Mesenchymal stem cell (in vitro differentiated cells and primary cell): Measurements from ENCODE around the gene RND3.

ENCODE experiments used
- DNase-seq: peaks from one replicate; pipeline ENCODE4 v3.0.0-alpha.2; 2013
- H2AFZ ChIP-seq: one replicate; pipeline ENCODE4 v1.6.1; 2013; ENCODE audit warnings: low read depth, mild to moderate bottlenecking, control low read depth, inconsistent platforms, low read length, moderate library complexity
- H2AK5ac ChIP-seq: 2 replicates; pipeline ENCODE4 v1.6.1; 2013; ENCODE audit warnings: low read length, moderate library complexity, mild to moderate bottlenecking, inconsistent platforms; ENCODE audit not compliant: severe bottlenecking
- H2BK120ac ChIP-seq: one replicate; pipeline ENCODE4 v1.6.1; 2013; ENCODE audit warnings: low read depth, mild to moderate bottlenecking, inconsistent platforms, low read length, moderate library complexity
- H2BK12ac ChIP-seq, 2 experiments: one replicate each; pipeline ENCODE4 v1.6.1; 2013; ENCODE audit warnings: inconsistent platforms in 2 of 2, low read length in 2 of 2, mild to moderate bottlenecking in 2 of 2, moderate library complexity in 2 of 2, control low read depth in 1 of 2
- H2BK15ac ChIP-seq: one replicate; pipeline ENCODE4 v1.6.1; 2013; ENCODE audit warnings: mild to moderate bottlenecking, low read depth, inconsistent platforms; ENCODE audit not compliant: poor library complexity, severe bottlenecking
- H2BK5ac ChIP-seq: 2 replicates; pipeline ENCODE4 v1.6.1; 2013; ENCODE audit warnings: low read depth, mild to moderate bottlenecking, low read length, control low read depth, inconsistent platforms; ENCODE audit not compliant: poor library complexity, severe bottlenecking
- H3K14ac ChIP-seq, 2 experiments: one replicate each; pipeline ENCODE4 v1.6.1; 2013; ENCODE audit warnings: inconsistent platforms in 2 of 2, low read length in 2 of 2, control low read depth in 1 of 2, mild to moderate bottlenecking in 1 of 2, moderate library complexity in 1 of 2
- H3K18ac ChIP-seq, 2 experiments: one replicate each; pipeline ENCODE4 v1.6.1; 2013; ENCODE audit warnings: inconsistent platforms in 2 of 2, low read length in 2 of 2, control low read depth in 1 of 2, low read depth in 1 of 2, mild to moderate bottlenecking in 1 of 2
- H3K23ac ChIP-seq, 2 experiments: one replicate each; pipeline ENCODE4 v1.6.1; 2013; ENCODE audit warnings: inconsistent platforms in 2 of 2, low read length in 2 of 2, mild to moderate bottlenecking in 2 of 2, moderate library complexity in 2 of 2, control low read depth in 1 of 2
- H3K27ac ChIP-seq: 2 replicates; pipeline ENCODE4 v1.5.1; 2013; ENCODE audit warnings: mild to moderate bottlenecking, moderate library complexity, low read length, control low read depth, inconsistent platforms; ENCODE audit not compliant: poor library complexity, severe bottlenecking
- H3K27me3 ChIP-seq, 2 experiments: 2 replicates each; pipeline versions ENCODE4 v1.6.1 to v1.7.0; 2013; ENCODE audit warnings: low read length in 2 of 2, mild to moderate bottlenecking in 2 of 2, moderate library complexity in 2 of 2, control low read depth in 1 of 2, inconsistent platforms in 1 of 2; ENCODE audit not compliant: control insufficient read depth in 1 of 2, insufficient read depth in 1 of 2
- H3K36me3 ChIP-seq, 2 experiments: 2 replicates each; pipeline versions ENCODE4 v1.6.1 to v1.7.0; 2013; ENCODE audit warnings: low read length in 2 of 2, control low read depth in 1 of 2, inconsistent platforms in 1 of 2, low read depth in 1 of 2, mild to moderate bottlenecking in 1 of 2; ENCODE audit not compliant: insufficient read depth in 2 of 2, control insufficient read depth in 1 of 2
- H3K4ac ChIP-seq, 2 experiments: one replicate each; pipeline ENCODE4 v1.6.1; 2013; ENCODE audit warnings: inconsistent platforms in 2 of 2, low read length in 2 of 2, mild to moderate bottlenecking in 2 of 2, moderate library complexity in 2 of 2, control low read depth in 1 of 2, low read depth in 1 of 2
- H3K4me1 ChIP-seq: 2 replicates; pipeline ENCODE4 v1.6.1; 2013; ENCODE audit warnings: low read depth, low read length, control low read depth; ENCODE audit not compliant: control insufficient read depth, insufficient read depth
- H3K4me2 ChIP-seq: 2 replicates; pipeline ENCODE4 v1.6.1; 2013; ENCODE audit warnings: low read length, mild to moderate bottlenecking, inconsistent platforms; ENCODE audit not compliant: poor library complexity, severe bottlenecking
- H3K4me3 ChIP-seq, 2 experiments: 2 replicates each; pipeline versions ENCODE4 v1.5.1 to v1.7.0; 2013; ENCODE audit warnings: low read length in 2 of 2, mild to moderate bottlenecking in 2 of 2, control low read depth in 1 of 2, low read depth in 1 of 2; ENCODE audit not compliant: insufficient read depth in 1 of 2
- H3K79me1 ChIP-seq: replicated peaks from 2 replicates; pipeline ENCODE4 v1.6.1; 2013; ENCODE audit warnings: mild to moderate bottlenecking, control low read depth, low read length, inconsistent platforms; ENCODE audit not compliant: poor library complexity, severe bottlenecking
- H3K9ac ChIP-seq: 2 replicates; pipeline ENCODE4 v1.7.0; 2013; ENCODE audit warnings: mild to moderate bottlenecking, low read length, moderate library complexity
- H3K9me3 ChIP-seq: 2 replicates; pipeline ENCODE4 v1.7.0; 2013; ENCODE audit warnings: mild to moderate bottlenecking, low read length; ENCODE audit not compliant: control insufficient read depth
- H4K8ac ChIP-seq: one replicate; pipeline ENCODE4 v1.6.1; 2013; ENCODE audit warnings: inconsistent platforms, mild to moderate bottlenecking, low read length, moderate library complexity
- H4K91ac ChIP-seq: one replicate; pipeline ENCODE4 v1.6.1; 2013; ENCODE audit warnings: mild to moderate bottlenecking, low read length, inconsistent platforms
- WGBS: methylation state at CpG from one replicate; pipeline ENCODE4 v1.1.7; 2013; ENCODE audit warnings: mixed read lengths; 5-methylcytosine and 5-hydroxymethylcytosine counted together

The RND3 gene

GRCh38 chr2:150491943-150492342 lies 4.5 kb upstream of the RND3 start:
- Histone ChIP-seq H3K9ac (peak overlapping the region; percentile 71), H2AK5ac (no peak overlapping the region), H3K4me3 (no peak overlapping the region), H3K4ac (no peak overlapping the region), H2AFZ (no peak overlapping the region), H4K91ac (no peak overlapping the region), H3K14ac (no peak overlapping the region), H2BK15ac (no peak overlapping the region), H3K27me3 (no peaks in the 10 kb centered on the region), H3K18ac (no peak overlapping the region), H2BK120ac (no peak overlapping the region), H3K27ac (no peak overlapping the region), H4K8ac (no peak overlapping the region), H3K79me1 (no peaks in the 10 kb centered on the region), H3K4me1 (no peaks in the 10 kb centered on the region), H3K9me3 (no peaks in the 10 kb centered on the region), H2BK12ac (no peak overlapping the region), H3K23ac (no peak overlapping the region), H2BK5ac (no peak overlapping the region), H3K4me2 (no peak overlapping the region), H3K36me3 (no peaks in the 10 kb centered on the region)
- no CpG with 5 or more reads among the region's 2 CpGs for WGBS
- peak; percentile 53 for DNase-seq

DNA sequence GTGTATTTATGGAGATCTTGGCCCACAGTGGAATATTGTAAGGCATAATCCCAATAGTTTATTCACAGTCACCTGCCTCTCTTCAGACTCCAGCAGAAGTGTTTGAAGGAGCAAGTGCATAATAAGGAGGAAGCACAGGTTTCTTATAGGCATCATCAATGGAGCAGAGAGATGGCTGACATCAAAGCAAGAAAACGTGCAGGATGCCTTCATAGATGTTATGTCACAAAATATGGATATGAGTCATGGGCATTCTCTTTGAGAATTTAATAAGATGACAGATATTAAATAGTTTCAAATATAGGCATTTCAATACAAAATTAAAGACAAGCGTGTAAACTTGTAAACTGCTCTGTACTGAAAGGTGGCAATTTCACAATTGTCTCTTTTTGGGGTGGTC lies 4.0 kb upstream of the RND3 start:
- H3K4ac ChIP-seq = no peak overlapping the region
- no peak overlapping the region for H3K4me2 ChIP-seq
- no peaks in the 10 kb centered on the region for H3K4me1 ChIP-seq
- H4K91ac ChIP-seq = no peak overlapping the region
- DNase-seq = no peak
- no peak overlapping the region for H2AK5ac ChIP-seq
- no peak overlapping the region for H2BK5ac ChIP-seq
- H4K8ac ChIP-seq = no peak overlapping the region
- peak overlapping the region; percentile 71 for H3K9ac ChIP-seq
- H3K9me3 ChIP-seq = no peaks in the 10 kb centered on the region
- no peaks in the 10 kb centered on the region for H3K79me1 ChIP-seq
- no peak overlapping the region for H2AFZ ChIP-seq
- H3K27ac ChIP-seq = no peak overlapping the region
- WGBS = 75% methylated on average over 1 of the region's 2 CpGs
- H3K23ac ChIP-seq = no peak overlapping the region
- H2BK12ac ChIP-seq = no peak overlapping the region
- H3K36me3 ChIP-seq = no peaks in the 10 kb centered on the region
- no peak overlapping the region for H3K14ac ChIP-seq
- no peak overlapping the region for H2BK15ac ChIP-seq
- no peak overlapping the region for H3K18ac ChIP-seq
- H2BK120ac ChIP-seq = no peak overlapping the region
- no peak overlapping the region for H3K4me3 ChIP-seq
- no peaks in the 10 kb centered on the region for H3K27me3 ChIP-seq

- H2AK5ac ChIP-seq = no peak overlapping the region
- H3K27me3 ChIP-seq = no peaks in the 10 kb centered on the region
- H3K27ac ChIP-seq = no peak overlapping the region
- H2AFZ ChIP-seq = no peak overlapping the region
- no peak overlapping the region for H2BK5ac ChIP-seq
- peak overlapping the region in 1 of 2 experiments; percentile 24 for H3K23ac ChIP-seq
- no peaks in the 10 kb centered on the region for H3K9me3 ChIP-seq
- no peaks in the 10 kb centered on the region for H3K4me1 ChIP-seq
- DNase-seq = no peak
- no peaks in the 10 kb centered on the region for H3K79me1 ChIP-seq
- peak overlapping the region; percentile 13 for H3K9ac ChIP-seq
- peak overlapping the region; percentile 7 to 92 for H2BK12ac ChIP-seq
- H3K4ac ChIP-seq = peak overlapping the region in 1 of 2 experiments; percentile 41
- H2BK15ac ChIP-seq = no peak overlapping the region
- H4K91ac ChIP-seq = no peak overlapping the region
- H2BK120ac ChIP-seq = no peak overlapping the region
- H3K36me3 ChIP-seq = peaks cover 4 to 8% of the 10 kb centered on the region in 2 experiments
- WGBS = 95% methylated on average over 6 of the region's 6 CpGs
- H3K4me2 ChIP-seq = no peak overlapping the region
- H3K14ac ChIP-seq = no peak overlapping the region
- H3K4me3 ChIP-seq = no peak overlapping the region
- H4K8ac ChIP-seq = peak overlapping the region; percentile 66
- peak overlapping the region in 1 of 2 experiments; percentile 58 for H3K18ac ChIP-seq
These were observed 3.0 kb upstream of the RND3 start for GRCh38 chr2:150490466-150490865.

GRCh38 chr2:150486539-150487484 lies 655 bp downstream of the RND3 start:
- WGBS = under 1% methylated on average over 32 of the region's 45 CpGs
- peak overlapping the region; percentile 73 for H2BK120ac ChIP-seq
- DNase-seq = peak; percentile 61
- peak overlapping the region; percentile 3 to 63 for H2BK12ac ChIP-seq
- H3K4me1 ChIP-seq = no peaks in the 10 kb centered on the region
- peak overlapping the region; percentile 97 to 99 for H3K18ac ChIP-seq
- peak overlapping the region; percentile 86 to 96 for H3K23ac ChIP-seq
- H2AK5ac ChIP-seq = peak overlapping the region; percentile 38
- peak overlapping the region; percentile 49 for H3K4me2 ChIP-seq
- peak overlapping the region in 1 of 2 experiments; percentile 93 for H3K14ac ChIP-seq
- H3K36me3 ChIP-seq = peaks cover 20 to 39% of the 10 kb centered on the region in 2 experiments
- H2BK15ac ChIP-seq = peak overlapping the region; percentile 71
- peak overlapping the region; percentile 81 to 90 for H3K4ac ChIP-seq
- peak overlapping the region; percentile 82 for H4K91ac ChIP-seq
- no peaks in the 10 kb centered on the region for H3K79me1 ChIP-seq
- H3K27me3 ChIP-seq = no peaks in the 10 kb centered on the region
- peak overlapping the region; percentile 83 to 96 for H3K4me3 ChIP-seq
- H3K9ac ChIP-seq = peak overlapping the region; percentile 100
- H3K9me3 ChIP-seq = no peaks in the 10 kb centered on the region
- peak overlapping the region; percentile 69 for H4K8ac ChIP-seq
- peak overlapping the region; percentile 88 for H3K27ac ChIP-seq
- H2AFZ ChIP-seq = no peak overlapping the region
- peak overlapping the region; percentile 96 for H2BK5ac ChIP-seq
